A549 treated with AZD9567 at 1 μM for 4 hours (cell line): ENCODE results near the gene ATG12. TPM values are rescaled to one million over a fixed set of nuclear protein-coding genes. Genes with fewer than 3 reads are reported as not detected.

Source experiments
- total RNA-seq: library from RNA; stranded (reverse); fragments of 200-300 nt; extraction: Qiagen RNA extraction; gene quantifications from 5 replicates; pipeline ENCODE4 v1.2.3, GENCODE V29; 2022; ENCODE audit not compliant: insufficient read depth

Gene ATG12
- 50.6 to 56.0 TPM (median 51.7 TPM) in 5 replicates for total RNA-seq

DNA sequence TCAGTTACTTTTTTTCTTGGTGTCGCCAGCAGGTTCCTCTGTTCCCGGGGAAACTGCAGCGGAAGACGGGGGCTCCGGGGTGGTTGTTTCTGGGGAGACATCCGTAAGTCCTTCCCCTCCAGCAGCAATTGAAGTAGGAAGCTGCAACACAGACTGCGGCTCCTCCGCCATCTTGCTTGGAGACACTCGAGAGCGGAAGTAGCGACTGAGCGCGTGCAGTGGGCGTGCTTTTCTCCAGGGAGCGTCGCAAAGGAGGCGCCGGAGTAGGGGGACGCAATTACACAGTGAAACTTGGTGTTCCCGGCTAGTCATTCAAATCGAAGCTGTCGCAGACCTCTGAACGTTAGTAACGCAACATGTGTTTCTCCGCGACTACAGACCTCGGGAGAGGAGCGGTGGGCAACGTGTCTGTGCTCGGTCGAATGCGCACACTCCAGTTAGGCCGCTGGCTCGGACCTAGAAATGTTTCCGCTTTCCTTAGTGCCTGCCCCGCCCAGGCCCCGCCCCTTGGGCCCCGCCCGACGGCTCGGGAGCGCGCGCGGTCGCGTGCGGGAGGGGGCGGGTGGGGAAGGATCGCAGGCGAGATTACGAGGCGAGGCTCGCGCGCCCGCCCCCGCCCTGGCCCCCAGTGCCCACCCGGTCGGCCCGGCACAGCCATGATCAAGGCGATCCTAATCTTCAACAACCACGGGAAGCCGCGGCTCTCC, at the start of gene ATG12, which contains the start of gene AP3S1:
Gene ATG12, minus strand, starts transcription at position 184 of the 707 bp plus-strand sequence. Its CDS starts 13 bp downstream, at position 171.
Gene AP3S1, plus strand, starts transcription at position 554 of the 707 bp plus-strand sequence. Its CDS starts 103 bp downstream, at position 657.

DNA sequence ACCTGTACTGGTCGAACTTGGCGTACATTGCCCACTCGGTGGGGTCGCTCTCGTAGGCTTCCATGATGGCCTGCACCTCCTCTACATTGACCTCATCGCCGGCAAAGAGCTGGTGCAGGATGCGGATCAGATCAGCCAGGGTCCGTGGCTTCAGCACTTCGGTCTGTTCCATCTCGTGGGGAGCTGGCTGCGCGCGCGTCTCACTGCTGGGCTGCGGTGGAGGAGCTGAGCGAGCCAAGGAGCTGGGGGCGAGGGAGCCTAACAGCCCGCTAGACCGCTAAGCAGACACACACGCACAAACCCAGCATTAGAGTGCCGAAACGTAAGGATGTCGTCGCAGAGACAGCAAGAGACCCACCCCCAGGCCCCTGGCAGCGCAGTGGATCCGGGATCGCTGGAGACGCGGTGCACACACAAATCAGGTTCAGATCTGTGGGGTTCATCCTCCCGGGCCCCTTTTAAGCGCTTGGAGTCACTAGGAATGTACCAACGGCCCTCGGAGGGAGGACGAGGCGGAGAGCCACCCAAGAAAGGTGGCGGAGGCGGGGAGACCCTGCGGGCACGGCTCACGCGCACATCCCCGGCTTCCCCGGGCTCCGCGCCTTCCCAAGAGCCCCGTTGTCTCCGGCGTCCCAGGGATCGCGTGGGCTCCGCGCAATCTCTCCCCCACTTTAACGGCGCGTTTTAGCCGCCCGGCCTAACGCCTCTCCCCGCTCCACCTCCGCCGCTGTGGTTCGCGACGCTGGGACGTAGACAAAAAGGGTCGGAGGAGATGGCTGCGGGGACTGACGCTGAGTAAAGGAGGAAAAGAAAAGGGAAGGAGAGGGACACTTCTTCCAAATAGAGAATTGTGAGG, 24.9 kb downstream of the ATG12 start, which contains the start of gene CDO1:
Gene CDO1, minus strand, starts transcription at position 434 of the 856 bp plus-strand sequence. Its CDS starts 262 bp downstream, at position 172.

Other genes with a start within 250 kb of the ATG12 start
- gene TICAM2, start 239.1 kb downstream of the ATG12 start, total RNA-seq, result 0.38 to 1.1 TPM (median 0.71 TPM) in 4 of 5 replicates, not detected in the other
- 45.3 to 54.1 TPM (median 52.1 TPM) in 5 replicates for gene TMED7, start 215.5 kb downstream of the ATG12 start, total RNA-seq
- gene CDO1, start 24.9 kb downstream of the ATG12 start, total RNA-seq, result not detected in 5 replicates
- gene AP3S1, start 370 bp upstream of the ATG12 start, total RNA-seq, result 50.3 to 83.3 TPM (median 71.4 TPM) in 5 replicates
- 0.06 to 0.09 TPM (median 0.08 TPM) in 4 of 5 replicates, not detected in the other for gene LVRN, start 120.9 kb upstream of the ATG12 start, total RNA-seq
- 0.13 to 0.23 TPM (median 0.23 TPM) in 4 of 5 replicates, not detected in the other for gene ARL14EPL, start 190.9 kb upstream of the ATG12 start, total RNA-seq
- gene COMMD10, start 243.5 kb upstream of the ATG12 start, total RNA-seq, result 36.7 to 43.8 TPM (median 38.4 TPM) in 5 replicates